ENCODE results near the gene THSD4.

GRCh38 chr15:71648095-71648494 lies 532.8 kb downstream of the THSD4 start:
- TF ChIP-seq, protein P1, sequence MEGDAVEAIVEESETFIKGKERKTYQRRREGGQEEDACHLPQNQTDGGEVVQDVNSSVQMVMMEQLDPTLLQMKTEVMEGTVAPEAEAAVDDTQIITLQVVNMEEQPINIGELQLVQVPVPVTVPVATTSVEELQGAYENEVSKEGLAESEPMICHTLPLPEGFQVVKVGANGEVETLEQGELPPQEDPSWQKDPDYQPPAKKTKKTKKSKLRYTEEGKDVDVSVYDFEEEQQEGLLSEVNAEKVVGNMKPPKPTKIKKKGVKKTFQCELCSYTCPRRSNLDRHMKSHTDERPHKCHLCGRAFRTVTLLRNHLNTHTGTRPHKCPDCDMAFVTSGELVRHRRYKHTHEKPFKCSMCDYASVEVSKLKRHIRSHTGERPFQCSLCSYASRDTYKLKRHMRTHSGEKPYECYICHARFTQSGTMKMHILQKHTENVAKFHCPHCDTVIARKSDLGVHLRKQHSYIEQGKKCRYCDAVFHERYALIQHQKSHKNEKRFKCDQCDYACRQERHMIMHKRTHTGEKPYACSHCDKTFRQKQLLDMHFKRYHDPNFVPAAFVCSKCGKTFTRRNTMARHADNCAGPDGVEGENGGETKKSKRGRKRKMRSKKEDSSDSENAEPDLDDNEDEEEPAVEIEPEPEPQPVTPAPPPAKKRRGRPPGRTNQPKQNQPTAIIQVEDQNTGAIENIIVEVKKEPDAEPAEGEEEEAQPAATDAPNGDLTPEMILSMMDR (conservative IDR thresholded peaks at IDR 0.05 in 1 of 2, IDR thresholded peaks at IDR 0.05 in 1 of 2; ENCODE audit: low read depth in 1 of 2, low read length in 2 of 2), result no peak
- TF ChIP-seq EZH2 (IDR thresholded peaks at IDR 0.05; ENCODE audit: low read length, missing control alignments), result no peak

Data from fibroblast of lung (primary cell).